ENCODE measurements around the gene PIP5K1B. TPM values are rescaled to one million over a fixed set of nuclear protein-coding genes. Genes with fewer than 3 reads are reported as not detected.

The PIP5K1B gene
- total and polyA plus RNA-seq, 2 of the 13 experiments (the other 11 are each of a cell fraction or from before 2014, with no cell fraction given): 15.8 to 17.5 TPM

GRCh38 chr9:68843239-68843638, 138.2 kb downstream of the PIP5K1B start:
- intact Hi-C loops (cut with micrococcal nuclease; ENCODE audit: unreplicated experiment): no loop called here
- Histone ChIP-seq H3K27ac (ENCODE audit: extremely low read length, insufficient read depth, low read length) (no peak overlapping the region), H3K4me3 (replicated peaks in 1 of 3; ENCODE audit: insufficient read depth in 1 of 3, low read depth in 2 of 3, low read length in 3 of 3) (no peak overlapping the region), H3K79me2 (ENCODE audit: insufficient read depth, low read length) (no peaks in the 10 kb centered on the region), H4K20me1 (ENCODE audit: insufficient read depth, low read length) (no peaks in the 10 kb centered on the region), H3K4me2 (ENCODE audit: low read depth, low read length) (no peak overlapping the region), H2AFZ (ENCODE audit: low read length) (no peak overlapping the region), H3K9ac (ENCODE audit: insufficient read depth, low read depth, low read length) (no peak overlapping the region), H3K4me1 (ENCODE audit: insufficient read depth, low read length) (no peaks in the 10 kb centered on the region), H3K36me3 (replicated peaks in 1 of 2; ENCODE audit: control insufficient read depth in 1 of 2, insufficient read depth in 2 of 2, low read length in 2 of 2) (no peaks in the 10 kb centered on the region; a peak in 3 of 5 replicates), H3K27me3 (ENCODE audit: control insufficient read depth in 1 of 2, insufficient read depth in 2 of 2, low read length in 2 of 2) (no peaks in the 10 kb centered on the region), H3K9me3 (ENCODE audit: low read length) (no peaks in the 10 kb centered on the region)
- no TSS peak for BruUV-seq (replicated peaks)
- WGBS (ENCODE audit: low lambda C conversion rate): 85% methylated on average over 3 of the region's 3 CpGs
- no peak for FAIRE-seq
- ATAC-seq: no peak
- TF ChIP-seq SNAPC5 (CRISPR knock-in tag; IDR thresholded peaks at IDR 0.05; ENCODE audit: borderline replicate concordance) (no peak), ZNF367 (CRISPR knock-in tag; IDR thresholded peaks at IDR 0.05; ENCODE audit: borderline replicate concordance) (no peak), NFIB (CRISPR knock-in tag; IDR thresholded peaks at IDR 0.05; ENCODE audit: borderline replicate concordance) (no peak), ZNF354B (CRISPR knock-in tag; IDR thresholded peaks at IDR 0.05) (no peak), SRF (IDR thresholded peaks at IDR 0.05; ENCODE audit: low read depth, low read length) (no peak), SMC3 (IDR thresholded peaks at IDR 0.05; ENCODE audit: low read length) (no peak), ZNF775 (CRISPR knock-in tag; IDR thresholded peaks at IDR 0.05; ENCODE audit: borderline replicate concordance) (no peak), ZKSCAN8 (CRISPR knock-in tag; IDR thresholded peaks at IDR 0.05; ENCODE audit: borderline replicate concordance) (no peak), HIVEP1 (CRISPR knock-in tag; IDR thresholded peaks at IDR 0.05) (no peak), ZNF710 (CRISPR knock-in tag; IDR thresholded peaks at IDR 0.05; ENCODE audit: borderline replicate concordance) (no peak), ZNF441 (CRISPR knock-in tag; IDR thresholded peaks at IDR 0.05; ENCODE audit: borderline replicate concordance) (no peak)
- ChIA-PET CTCF (ENCODE audit: low intra/inter-chr PET ratio, low total read pairs) (no interaction called here), POLR2A (no interaction called here)
- no peak for DNase-seq (ENCODE audit: low spot score)
- in situ Hi-C loops (cut with HindIII; ENCODE audit: extremely low pct_ligation_motif_present, low pct_unique_long_range_greater_than_20kb): loop anchor here (10.0 kb wide), 2 partner anchors 82 to 138 kb away; partner anchors contain the start of gene PIP5K1B
